NCI-H524 (cell line): ENCODE results near the gene SLC26A1.

ENCODE experiments used
- DNase-seq, 2 experiments: peaks; one replicate each; lab custom pipeline; 2025; lab: John Stamatoyannopoulos, UW

Gene SLC26A1

DNA sequence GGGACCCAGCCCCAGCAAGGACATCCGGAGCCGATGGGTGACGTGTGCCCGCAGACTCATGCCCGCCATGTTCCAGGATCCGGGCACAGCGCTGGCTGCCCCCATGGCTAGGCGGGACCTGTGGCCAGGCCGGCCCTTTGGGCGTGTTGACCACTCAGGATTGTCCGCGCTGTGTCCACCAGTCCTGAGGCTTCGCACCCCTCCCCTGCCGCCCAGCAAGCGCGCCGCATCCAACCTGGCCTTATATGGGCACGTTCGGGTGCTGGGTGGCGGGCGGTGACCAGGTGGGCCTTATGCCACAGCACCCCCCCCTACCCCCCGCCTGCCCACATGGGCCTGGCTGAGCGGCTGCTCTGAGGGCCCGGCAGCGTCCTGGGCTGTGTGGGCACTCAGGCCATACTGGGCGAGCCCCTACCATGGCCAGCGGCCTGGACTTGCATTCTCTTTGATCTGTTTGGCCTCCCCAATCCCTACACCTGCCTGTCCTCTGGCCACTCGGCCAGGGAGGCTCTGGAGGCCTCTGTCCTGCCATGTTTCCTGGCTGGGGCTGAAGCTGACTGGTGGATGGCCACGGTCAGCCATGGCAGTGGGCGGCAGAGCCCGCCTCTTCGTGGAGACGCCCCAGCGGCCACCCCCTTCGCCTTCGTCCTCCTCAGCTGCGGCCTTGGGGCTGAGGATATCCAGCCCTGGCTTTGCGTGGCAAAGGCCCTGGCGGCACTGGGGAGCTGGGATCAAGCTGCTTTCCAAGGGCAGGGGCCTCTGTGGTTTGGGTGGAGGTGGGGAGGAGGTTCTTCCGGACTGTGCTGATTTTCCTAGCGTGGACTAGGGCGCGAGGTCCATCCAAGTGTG lies 20.2 kb upstream of the SLC26A1 start:
- no peak for DNase-seq

DNA sequence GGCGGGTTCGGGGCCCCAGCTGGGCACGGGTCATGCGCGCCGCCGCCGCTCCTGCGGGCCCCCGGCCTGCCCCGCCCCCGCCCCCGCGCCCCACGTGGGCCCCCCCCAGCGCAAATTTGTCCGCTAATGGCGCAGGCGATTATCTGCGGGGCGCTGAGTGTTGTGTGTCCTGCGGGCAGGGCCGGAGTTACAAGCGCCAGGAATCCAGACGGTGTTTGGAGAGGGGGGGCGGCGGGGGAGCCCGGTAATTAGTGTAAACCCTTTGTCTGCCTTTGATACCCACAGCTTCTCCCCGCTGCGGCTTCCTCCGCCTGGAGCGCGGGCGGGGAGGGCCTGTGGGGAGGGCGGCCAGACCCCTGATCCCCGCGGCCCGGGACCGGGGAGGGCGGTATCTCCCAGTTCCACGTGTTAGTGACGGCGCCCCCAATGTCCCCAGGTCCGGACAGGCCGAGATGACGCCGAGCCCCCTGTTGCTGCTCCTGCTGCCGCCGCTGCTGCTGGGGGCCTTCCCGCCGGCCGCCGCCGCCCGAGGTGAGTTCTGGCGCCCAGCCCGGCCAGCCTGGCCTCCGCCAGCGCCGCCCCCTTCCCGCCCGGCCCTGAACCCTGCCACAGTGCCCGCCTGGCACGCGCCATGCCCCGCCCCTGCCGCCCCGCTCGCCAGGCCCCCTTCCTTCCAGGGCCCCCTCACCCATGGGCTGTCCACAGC lies 19.0 kb upstream of the SLC26A1 start:
- peak; percentile 52 for DNase-seq

DNA sequence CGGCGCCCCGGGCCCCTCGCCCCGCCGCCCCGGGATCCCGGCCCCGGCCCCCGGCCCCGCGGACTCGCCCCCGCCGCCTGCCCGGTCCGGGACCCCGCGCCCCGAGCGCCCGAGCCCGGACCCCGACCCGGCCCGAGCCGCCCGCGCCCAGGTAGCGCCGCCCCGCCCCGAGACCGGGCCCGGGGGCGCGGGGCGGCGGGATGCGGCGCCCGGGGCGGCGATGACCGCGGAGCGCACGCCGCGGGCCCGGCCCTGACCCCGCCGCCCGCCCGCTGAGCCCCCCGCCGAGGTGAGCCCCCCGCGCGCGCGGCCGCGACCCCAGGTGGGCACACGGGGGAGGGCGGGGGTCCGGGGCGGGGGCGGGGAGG lies 18.4 kb upstream of the SLC26A1 start:
- no peak for DNase-seq

DNA sequence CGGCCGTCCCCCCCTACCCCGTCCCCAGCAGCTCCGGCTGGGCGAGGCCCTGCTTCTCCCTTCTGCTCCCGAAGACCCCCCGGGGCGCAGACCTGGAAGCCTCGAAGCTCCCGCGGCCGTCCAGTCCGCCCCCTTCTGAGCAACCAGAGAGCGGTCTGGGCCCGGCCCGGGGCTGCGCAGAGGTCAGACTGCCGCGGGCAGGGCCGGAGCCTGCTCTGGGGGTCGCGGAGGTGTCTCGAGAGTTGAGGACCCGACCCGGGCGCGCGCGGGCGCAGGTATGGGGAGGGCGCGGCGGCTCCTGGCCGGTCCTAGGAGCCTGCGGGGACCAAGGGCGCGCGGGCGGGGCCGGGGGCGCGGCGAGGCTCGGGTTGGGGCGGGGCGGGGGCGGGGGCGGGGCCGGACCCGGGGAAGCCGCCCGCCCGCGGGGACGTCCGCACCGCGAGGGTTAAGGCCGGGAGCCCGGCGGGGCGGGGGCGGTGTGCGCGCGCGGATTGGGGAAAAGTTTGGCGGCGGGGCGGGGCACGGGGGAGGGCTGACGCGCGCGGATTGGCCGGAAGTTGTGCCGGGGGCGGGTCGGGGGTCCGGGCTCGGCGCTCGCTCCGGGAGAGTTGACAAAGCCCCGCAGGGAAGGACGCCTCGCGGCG lies 17.9 kb upstream of the SLC26A1 start, which contains the start of gene FGFRL1:
Gene FGFRL1 (plus strand): TSS at position 605 of the 644 bp plus-strand sequence. CDS start 860 bp downstream, outside the sequence.
- peak in 1 of 2 experiments; percentile 35 for DNase-seq

DNA sequence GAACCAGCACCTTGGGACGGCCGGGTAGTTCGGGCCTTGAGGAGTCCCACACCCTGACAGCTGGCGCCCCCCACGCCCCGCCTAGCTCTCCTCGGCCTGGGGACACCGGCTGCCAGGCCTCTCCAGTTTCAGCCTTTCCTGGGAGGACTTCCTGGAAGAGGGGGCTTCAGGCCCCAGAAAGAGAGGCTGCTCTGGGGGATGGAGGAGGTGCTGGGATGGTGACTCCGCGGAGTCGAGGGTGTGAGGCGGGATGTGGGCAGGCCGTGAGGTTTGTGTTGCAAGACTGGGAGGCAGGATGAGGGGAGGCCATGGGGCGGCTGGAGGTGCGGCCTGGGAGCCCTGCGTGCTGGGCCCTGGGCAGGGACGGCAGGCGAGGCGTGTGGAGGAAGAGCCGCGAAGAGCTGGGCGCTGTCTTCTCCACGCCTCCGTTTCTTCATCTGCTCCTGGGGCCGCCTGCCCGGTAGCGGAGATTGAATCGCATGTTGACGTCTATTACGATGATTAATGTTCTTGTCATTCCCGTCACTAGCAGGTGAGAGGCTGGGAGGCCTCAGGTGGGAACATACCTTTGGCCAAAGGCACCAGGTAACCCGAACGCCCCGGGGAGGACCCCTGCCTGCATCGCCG lies 17.3 kb upstream of the SLC26A1 start:
- DNase-seq: peak; percentile 22 to 66

DNA sequence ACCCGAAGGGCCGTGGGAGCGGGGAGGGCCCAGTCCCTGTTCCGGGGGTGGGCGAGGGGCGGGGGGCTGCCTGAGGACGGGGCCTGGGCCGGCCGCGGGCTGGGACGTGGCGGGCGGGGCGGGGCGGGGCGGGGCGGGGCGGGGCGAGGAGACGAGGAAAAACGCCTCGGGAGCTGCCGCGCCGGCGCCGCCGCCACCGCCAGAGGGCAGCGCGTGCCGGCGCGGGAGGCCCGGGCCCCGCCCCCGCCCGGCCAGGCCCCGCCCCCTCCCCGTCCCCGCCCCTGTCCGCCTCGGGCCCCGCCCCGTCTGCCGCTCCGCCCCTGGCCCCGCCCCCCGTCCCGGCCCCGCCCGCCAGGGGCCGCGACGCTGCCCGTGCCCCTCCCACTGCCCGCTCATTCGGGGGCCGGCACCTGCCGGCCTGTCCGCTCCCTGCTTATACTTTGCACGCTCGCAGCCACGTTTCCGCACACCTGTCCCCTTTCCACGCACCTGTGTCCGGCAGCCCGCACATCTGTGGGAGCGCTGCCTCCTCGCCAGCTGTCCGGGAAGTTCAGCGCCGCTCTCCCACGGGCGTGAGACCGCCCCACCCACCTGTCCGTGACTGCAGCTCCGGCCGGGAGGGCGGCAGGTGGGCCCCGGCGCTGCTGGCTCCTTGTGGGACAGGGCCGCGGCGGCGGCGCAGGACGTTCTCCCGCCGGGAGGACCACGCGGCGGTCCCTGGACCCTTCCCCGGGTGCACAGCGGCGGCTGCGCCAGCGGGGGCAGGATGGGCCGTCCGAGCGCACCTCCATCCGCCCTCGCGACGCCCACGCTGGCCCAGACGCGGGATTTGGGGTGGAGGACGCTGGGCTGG lies 16.6 kb upstream of the SLC26A1 start:
- peak in 1 of 2 experiments; percentile 63 for DNase-seq

DNA sequence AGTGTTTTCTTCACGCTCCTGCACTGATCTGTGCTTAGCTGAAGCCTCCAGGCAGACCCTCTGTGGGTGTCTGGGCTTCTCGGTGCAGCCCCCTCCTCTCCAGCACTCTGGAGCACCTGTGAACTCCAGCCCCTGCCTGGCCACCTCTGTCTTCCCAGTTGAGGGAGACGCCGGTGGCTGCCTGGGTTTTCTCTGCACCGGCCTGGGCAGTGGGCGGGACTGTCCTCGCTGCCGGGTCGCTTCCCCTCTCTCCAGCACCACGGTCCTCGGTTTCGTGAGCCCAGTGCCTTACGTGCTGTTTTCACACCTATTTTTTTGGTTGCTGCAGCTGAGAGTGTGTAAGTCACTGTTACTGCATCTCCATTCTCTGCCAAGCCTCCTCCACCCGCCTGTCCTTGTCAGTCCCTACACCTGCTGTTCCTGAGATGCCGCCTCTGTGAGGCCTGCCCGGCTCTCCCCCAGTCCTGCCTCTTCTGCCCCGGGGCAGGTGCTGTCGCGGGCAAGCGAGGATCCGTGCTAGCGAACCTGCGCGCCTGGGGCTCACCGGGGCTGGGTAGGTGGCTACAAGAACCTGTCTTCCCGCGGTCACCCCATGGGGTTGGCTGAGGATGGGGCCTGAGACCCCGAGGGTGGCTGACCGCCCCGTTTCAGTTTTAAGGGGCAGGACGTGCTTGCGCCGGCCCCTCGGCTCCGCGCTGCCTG lies 15.8 kb upstream of the SLC26A1 start:
- peak in 1 of 2 experiments; percentile 29 for DNase-seq

DNA sequence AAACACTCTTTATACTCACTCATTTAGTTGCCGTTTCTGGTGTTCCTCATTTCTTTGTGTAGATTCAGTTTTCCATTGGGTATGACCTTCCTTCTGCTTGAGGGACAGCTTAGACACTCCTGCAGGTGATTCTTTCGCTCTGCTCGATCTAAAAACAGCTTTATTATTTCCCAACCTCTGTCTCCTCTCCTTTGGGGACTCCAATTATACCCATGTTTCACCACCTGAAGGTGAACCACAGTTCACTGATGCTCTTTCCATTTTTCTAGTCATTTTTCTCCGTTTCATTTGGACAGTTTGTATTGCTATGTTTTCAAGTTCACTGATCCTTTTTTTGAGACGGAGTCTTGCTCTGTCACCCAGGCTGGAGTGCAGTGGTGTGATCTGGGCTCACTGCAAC lies 13.7 kb upstream of the SLC26A1 start:
- no peak for DNase-seq

DNA sequence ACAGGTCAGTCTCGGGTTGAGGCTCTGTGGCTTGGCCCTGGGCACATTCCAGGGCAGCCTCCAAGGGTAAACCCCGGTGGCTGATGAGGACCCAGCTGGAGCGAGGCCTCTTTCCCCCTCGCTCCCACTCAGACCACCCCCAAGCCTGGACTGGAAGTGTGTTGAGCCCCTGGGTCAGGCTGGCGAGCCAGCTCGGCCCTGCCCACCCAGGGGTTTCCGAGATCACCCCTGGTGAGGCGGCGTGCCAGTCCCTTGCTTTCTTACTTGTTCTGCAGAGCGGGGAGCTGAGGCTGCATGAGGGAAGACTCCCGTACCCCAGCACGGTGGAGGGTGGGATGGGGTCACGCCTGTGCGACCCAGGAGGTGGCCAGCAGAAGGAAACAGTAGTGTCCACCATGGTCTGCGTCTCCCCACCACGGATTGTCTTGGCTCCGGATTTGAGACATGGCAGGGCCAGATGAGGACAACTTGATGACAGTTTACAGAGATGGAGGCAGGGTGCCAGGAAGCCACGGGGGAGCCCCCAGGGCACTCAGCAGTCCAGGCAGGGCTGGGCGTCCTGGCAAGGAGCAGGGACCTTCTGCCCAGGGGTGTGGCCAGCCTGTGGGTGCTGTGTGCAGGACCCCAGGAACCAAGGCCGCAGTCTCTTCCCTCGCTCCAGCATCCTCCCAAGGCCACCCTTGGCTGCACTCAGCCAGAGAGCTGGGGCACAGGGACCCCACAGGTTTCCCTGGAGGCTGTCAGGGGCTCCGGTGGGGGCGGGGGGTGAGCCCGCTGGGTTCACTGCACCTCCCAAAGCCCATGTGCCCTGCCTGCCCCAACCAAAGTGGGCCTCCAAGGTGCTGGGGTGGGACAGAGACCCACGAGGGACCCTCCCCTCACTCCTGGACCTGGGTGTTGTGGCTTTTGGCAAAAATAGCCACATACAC lies 11.6 kb upstream of the SLC26A1 start:
- no peak for DNase-seq

DNA sequence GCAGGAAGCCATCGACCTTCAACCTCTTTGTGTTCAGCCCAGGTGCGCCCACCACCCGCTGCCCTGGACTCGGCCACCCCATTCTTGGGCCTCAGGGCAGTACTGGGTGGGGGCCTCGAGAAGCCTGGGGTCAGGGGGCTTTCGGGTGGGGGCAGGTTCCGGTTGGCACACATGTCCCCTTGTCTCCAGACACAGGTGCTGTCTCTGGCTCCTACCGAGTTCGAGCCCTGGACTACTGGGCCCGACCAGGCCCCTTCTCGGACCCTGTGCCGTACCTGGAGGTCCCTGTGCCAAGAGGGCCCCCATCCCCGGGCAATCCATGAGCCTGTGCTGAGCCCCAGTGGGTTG lies 10.8 kb upstream of the SLC26A1 start:
- DNase-seq: no peak

DNA sequence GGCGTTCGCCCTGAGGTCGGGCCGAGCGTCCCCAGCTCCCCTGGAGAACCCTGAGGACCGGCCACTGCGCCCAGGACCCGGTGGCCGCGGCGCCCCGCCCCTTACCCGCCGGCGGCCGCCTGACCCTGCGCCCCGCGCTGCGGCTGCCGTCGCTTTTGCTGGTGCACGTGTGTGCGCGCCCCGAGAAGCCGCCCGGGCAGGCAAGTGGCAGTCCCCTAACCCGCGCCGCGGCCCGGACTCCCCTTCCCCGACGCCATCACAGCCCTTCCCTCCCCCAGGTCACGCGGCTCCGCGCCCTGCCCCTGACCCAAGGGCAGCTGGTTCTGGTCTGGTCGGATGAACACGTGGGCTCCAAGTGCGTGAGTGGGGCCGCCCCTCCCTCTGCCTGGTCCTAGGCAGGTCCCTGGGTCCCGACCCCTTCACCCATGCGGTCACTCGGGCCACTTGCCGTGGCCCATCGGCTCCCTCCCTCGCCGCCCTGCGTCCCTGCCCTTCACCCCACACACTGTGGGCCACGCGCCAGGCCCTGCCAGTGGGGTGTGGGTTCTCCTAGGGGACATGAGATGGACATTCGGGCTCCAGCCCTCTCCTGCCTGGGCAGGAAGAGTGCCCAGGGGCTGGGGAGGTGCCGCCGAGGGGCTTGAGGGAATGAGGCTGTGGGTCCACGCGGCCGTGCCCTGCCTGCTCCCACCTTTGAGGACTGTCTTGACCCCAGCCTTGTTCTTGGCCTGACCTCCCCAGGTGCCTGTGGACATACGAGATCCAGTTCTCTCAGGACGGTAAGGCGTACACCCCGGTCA lies 10.3 kb upstream of the SLC26A1 start:
- DNase-seq: no peak

DNA sequence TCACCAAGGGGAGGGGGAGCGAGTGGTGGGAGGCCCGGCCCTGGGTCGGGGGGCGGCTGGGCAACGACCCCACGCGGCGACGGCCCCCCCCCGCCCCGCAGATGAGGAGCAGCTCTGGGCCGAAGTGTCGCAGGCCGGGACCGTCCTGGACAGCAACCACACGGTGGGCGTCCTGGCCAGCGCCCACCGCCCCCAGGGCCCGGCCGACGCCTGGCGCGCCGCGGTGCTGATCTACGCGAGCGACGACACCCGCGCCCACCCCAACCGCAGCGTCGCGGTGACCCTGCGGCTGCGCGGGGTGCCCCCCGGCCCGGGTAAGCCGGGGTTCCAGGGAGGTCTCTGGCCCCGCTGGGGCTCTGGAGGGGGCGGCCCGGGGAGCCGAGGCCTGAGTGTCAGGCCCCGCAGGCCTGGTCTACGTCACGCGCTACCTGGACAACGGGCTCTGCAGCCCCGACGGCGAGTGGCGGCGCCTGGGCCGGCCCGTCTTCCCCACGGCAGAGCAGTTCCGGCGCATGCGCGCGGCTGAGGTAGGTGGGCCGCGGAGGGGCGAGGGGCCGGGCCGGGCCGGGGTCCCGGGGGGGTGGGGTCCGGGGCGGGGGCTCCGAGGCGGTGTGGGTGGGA lies 9.5 kb upstream of the SLC26A1 start:
- no peak for DNase-seq

DNA sequence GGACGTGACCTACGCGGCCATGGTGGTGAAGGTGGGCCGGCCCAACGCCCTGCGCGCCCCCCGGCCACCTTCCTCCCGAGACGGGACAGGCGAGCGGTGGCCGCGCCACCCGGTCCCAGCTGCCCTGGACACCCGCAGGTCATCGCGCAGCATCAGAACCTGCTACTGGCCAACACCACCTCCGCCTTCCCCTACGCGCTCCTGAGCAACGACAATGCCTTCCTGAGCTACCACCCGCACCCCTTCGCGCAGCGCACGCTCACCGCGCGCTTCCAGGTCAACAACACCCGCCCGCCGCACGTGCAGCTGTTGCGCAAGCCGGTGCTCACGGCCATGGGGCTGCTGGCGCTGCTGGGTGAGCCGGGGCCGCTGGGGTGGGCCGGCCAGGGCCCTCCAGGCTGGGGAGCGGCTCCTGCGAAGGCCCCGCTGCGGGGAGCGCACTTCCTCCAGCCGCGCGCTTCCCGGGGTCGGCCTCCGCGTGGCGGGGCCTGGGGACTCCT lies 9.0 kb upstream of the SLC26A1 start:
- peak in 1 of 2 experiments; percentile 30 for DNase-seq

DNA sequence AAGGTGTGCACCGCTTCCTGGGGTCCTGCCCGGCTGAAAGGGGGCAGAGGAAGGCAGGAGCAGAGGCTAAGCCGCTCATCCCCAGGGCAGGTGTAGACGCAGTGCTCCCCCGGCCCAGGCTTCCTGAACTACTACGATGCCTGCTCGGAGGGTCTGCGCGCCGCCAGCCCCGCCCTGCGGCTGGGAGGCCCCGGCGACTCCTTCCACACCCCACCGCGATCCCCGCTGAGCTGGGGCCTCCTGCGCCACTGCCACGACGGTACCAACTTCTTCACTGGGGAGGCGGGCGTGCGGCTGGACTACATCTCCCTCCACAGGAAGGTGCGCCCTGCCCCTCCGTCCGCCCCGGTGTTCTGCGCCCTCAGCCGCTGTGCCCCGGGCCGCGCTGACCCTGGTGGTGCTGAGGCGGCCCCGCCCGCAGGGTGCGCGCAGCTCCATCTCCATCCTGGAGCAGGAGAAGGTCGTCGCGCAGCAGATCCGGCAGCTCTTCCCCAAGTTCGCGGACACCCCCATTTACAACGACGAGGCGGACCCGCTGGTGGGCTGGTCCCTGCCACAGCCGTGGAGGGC lies 8.4 kb upstream of the SLC26A1 start:
- no peak for DNase-seq

DNA sequence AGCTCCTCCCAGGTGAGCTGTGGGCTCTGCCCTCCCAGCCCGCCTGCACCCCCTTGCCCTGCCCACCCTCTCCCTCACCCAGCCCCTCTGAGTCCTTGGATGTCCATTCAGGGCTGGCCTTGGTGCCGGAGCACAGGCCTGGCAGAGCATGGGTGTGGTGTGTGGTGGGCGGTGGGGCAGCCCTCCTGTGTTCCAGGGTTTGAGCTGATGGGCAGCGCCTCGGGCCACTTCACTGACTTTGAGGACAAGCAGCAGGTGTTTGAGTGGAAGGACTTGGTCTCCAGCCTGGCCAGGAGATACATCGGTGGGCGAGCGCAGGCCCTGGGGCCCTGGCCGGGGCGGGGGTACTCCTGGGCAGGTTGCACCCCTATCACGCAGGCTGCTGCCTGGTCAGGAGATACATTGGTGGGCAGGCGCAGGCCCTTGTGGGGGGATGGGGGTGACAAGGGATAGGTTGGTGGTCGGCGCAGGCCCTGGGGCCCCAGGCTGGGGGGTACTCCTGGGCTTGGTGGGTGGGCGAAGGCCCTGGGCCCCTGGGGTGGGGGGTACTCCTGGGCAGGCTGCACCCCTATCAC lies 7.6 kb upstream of the SLC26A1 start:
- DNase-seq: no peak

DNA sequence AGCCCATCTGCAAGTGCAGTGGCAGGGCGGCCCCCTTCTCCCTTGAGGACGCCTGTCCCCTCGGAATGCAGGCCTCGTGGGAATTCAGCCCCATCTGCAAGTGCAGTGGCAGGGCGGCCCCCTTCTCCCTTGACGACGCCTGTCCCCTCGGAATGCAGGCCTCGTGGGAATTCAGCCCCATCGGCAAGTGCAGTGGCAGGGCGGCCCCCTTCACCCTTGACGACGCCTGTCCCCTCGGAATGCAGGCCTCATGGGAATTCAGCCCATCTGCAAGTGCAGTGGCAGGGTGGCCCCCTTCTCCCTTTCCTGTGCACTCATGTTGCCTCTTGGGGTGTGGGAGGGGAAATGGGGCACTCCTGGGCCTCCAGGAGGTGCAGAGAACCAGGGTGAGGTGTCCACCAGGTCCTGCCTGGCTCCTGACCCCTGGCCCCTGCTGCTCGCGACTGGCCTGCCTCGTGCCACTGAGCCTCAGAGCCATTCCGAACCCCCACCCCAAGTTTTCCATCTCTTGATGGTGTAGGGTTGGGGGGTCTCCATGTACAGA lies 6.8 kb upstream of the SLC26A1 start:
- DNase-seq: no peak

DNA sequence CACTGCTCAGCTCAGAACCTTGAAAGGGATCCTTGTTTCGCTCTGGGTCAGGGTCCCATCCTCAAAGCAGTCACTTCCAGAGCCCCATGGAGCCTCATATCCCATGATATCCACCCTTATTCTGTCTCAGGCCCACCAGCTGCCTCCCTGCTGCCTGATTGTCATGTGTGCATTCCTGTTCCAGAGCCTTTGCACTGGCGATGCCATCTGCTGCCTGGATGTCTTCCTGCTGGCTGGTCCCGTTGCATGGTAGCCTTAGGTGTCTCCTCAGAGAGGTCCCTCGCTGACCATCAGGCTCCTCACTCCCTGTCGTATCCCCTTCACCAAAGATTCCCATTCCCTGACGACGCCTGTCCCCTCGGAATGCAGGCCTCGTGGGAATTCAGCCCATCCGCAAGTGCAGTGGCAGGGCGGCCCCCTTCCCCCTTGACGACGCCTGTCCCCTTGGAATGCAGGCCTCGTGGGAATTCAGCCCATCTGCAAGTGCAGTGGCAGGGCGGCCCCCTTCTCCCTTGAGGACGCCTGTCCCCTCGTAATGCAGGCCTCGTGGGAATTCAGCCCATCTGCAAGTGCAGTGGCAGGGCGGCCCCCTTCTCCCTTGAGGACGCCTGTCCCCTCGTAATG lies 6.1 kb upstream of the SLC26A1 start:
- peak; percentile 52 to 72 for DNase-seq
